HG02798 (cell line): ENCODE measurements around the gene SARDH.

ENCODE experiments used
- ATAC-seq: cut with Tn5 transposase; IDR thresholded peaks from one replicate; pipeline ENCODE4 v1.9.1; 2021; ENCODE audit warnings: mild to moderate bottlenecking; ENCODE audit not compliant: unreplicated experiment, poor library complexity

SARDH gene

GRCh38 chr9:133734590-133735414 lies 3.4 kb downstream of the SARDH start:
- no peak for ATAC-seq

- ATAC-seq: no peak
Measured at GRCh38 chr9:133733796-133734533, 4.2 kb downstream of the SARDH start.

- no peak for ATAC-seq
Measured at GRCh38 chr9:133733421-133733795, 4.7 kb downstream of the SARDH start.

GRCh38 chr9:133732639-133733408 lies 5.3 kb downstream of the SARDH start:
- no peak for ATAC-seq

GRCh38 chr9:133731876-133732638 lies 6.1 kb downstream of the SARDH start:
- ATAC-seq: no peak

GRCh38 chr9:133730994-133731715 lies 7.0 kb downstream of the SARDH start:
- no peak for ATAC-seq

GRCh38 chr9:133729617-133730281 lies 8.4 kb downstream of the SARDH start:
- no peak for ATAC-seq

GRCh38 chr9:133728856-133729616 lies 9.1 kb downstream of the SARDH start:
- no peak for ATAC-seq

GRCh38 chr9:133727876-133728441 lies 10.2 kb downstream of the SARDH start:
- no peak for ATAC-seq

GRCh38 chr9:133727277-133727875 lies 10.8 kb downstream of the SARDH start:
- no peak for ATAC-seq

- no peak for ATAC-seq
Measured at GRCh38 chr9:133726401-133727276, 11.5 kb downstream of the SARDH start.

- ATAC-seq: no peak
Measured at GRCh38 chr9:133725886-133726285, 12.3 kb downstream of the SARDH start.

- no peak for ATAC-seq
Measured at GRCh38 chr9:133718563-133719315, 19.4 kb downstream of the SARDH start.

- no peak for ATAC-seq
Measured at GRCh38 chr9:133717113-133718031, 20.8 kb downstream of the SARDH start.

- ATAC-seq: no peak
Measured at GRCh38 chr9:133716564-133717112, 21.5 kb downstream of the SARDH start.
